Head of caudate nucleus (tissue), 42 donors: ENCODE results near the gene TDG.
"Not testable (repeated sequence)": the region's sequence is repeated elsewhere in the genome, so short reads cannot be mapped to it uniquely, and the experiment has no call there.

ENCODE experiments used
- DNase-seq, 42 donors: peaks; one replicate each; pipeline versions ENCODE4 v3.0.0 to v3.0.0-alpha.2; 2020 to 2021; ENCODE audit warnings: mixed read lengths in 7 of 42
- intact Hi-C: fragments of 100-400 bp; cut with DNase I; formaldehyde crosslinking; loops from one replicate; pipeline ENCODE4 v1.15.0; 2022

TDG gene

DNA sequence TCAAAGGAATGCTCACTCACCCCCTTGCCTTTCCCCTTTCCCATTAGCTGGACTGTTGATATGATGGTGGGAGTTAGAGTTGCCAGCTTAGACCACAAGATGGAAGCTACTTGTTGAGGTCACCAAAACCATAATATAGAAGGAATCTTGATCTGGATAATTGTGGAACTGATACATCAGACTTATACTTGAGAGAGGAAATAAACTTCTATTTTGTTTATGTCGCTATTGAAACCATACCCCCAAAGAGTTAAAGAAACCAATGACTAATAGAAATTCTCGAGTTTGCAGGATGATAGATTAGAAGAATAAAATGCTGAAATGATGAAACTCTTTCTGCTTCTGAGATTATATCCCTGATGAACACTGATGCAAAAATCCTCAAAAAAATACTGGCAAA is 37.9 kb downstream of the TDG start:
- intact Hi-C loops, result no loop called here
- no peak for DNase-seq

- no peak for DNase-seq
Measured at GRCh38 chr12:104006929-104007328, 41.3 kb downstream of the TDG start.

GRCh38 chr12:104010121-104010520 is 44.4 kb downstream of the TDG start:
- DNase-seq, result no peak
- intact Hi-C loops, result no loop called here

More at GRCh38 chr12:104006929-104007328, 41.3 kb downstream of the TDG start:
- intact Hi-C loops, result no loop called here

DNA sequence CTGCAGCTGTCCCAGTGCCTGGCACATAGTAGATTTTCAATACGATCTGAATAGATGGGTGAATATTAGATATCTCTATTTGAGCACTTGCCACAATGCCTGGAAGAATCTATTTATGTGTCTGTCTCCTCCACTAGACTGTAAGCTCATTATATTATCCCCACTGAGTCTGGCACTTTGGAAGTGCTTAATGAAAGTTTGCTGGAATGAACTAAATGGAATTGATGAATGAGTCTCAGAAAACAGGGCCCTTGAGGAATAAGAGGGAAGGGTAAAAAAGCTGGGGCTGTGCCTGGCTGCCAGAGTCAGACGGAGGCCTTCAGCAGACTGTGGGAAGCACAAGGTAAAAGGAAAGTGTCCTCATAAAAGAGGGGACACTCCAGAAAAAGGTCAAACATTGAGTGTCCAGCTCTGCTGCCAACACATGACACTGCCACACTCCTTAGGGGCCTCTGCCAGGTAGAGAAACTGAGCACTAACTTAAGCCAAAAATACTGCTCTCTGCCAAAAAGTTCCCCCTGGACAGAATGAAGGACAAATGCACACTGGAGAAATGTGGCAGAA is 45.0 kb downstream of the TDG start:
- DNase-seq, result peak in 3 of 42 donors; percentile 15 to 31 (median 19)
- intact Hi-C loops, result no loop called here

DNA sequence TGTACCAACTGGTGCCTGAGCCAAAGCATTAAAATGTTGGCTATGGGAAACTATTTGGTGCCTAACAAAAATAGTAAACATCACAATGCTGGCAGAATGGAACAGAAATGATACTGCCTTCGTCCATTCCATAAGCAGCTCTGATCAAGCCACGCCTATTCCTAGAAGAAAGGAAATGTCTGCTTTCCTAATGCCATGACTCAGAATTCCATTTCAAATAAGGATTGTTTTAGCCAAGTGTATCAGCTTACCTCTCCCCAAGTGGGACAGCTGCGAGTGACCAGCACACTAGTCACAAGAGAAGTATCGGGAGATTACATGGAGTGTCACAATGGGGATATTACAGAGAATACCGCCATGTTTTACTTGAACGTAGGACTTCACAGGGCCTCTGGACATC is 45.6 kb downstream of the TDG start:
- intact Hi-C loops, result no loop called here

GRCh38 chr12:104012331-104012730 is 46.7 kb downstream of the TDG start:
- intact Hi-C loops, result no loop called here
- no peak for DNase-seq

More for the DNA sequence above, 45.6 kb downstream of the TDG start:
- no peak for DNase-seq

DNA sequence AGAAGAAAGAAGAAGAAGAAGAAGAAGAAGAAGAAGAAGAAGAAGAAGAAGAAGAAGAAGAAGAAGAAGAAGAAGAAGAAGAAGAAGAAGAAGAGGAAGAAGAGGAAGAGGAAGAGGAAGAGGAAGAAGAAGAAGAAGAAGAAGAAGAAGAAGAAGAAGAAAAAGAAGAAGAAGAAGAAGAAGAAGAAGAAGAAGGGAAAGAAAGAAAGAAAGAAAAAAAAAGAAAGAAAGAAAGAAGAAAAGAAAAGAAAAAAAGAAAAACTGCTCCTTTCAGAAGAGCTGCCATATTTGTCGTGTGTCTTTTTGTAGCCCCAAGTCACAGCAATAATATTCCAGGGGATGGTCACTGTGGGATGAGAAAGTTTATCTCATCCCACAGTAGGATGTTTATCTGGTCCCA is 56.2 kb downstream of the TDG start:
- DNase-seq, intact Hi-C loops: not testable (repeated sequence)

DNA sequence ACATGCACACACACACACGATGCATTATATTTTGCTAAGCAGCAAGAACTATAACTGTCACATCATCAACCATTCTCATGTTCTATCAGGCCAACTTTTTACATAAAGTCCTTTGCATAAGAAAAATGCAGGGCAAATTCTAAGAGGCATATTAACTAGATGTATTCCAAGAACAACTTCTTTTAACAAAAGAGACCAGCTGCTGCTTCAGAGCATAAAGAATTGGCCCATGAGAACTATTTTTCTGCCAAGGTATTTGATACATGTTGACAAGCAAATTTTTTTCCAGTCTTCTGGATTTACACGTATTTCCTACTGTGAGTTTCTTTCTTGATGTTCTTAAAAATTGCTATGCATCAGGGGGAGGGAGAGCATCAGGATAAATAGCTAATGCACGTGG is 57.1 kb downstream of the TDG start:
- intact Hi-C loops, result no loop called here
- DNase-seq, result no peak

- no peak for DNase-seq
- intact Hi-C loops, result no loop called here
Measured at GRCh38 chr12:104023710-104024109, 58.0 kb downstream of the TDG start.

GRCh38 chr12:104024348-104024747 is 58.7 kb downstream of the TDG start:
- no peak for DNase-seq
- intact Hi-C loops, result no loop called here

DNA sequence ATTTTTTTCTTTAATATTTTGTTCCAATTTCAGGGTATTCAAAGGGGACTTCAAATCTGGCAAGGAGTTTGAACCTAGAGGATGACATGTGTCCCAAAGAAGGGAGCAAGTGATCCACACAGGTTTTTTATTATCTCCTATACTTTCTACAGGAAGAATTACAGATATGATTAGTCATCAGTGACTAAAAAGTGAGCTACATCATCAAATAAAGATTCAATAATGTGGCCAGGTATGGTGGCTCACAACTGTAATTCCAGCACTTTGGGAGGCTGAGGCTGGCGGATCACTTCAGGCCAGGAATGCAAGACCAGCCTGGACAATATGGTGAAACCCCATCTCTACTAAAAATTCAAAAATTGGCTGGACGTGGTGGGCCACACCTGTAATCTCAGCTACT is 60.1 kb downstream of the TDG start:
- no peak for DNase-seq
- intact Hi-C loops, result no loop called here

DNA sequence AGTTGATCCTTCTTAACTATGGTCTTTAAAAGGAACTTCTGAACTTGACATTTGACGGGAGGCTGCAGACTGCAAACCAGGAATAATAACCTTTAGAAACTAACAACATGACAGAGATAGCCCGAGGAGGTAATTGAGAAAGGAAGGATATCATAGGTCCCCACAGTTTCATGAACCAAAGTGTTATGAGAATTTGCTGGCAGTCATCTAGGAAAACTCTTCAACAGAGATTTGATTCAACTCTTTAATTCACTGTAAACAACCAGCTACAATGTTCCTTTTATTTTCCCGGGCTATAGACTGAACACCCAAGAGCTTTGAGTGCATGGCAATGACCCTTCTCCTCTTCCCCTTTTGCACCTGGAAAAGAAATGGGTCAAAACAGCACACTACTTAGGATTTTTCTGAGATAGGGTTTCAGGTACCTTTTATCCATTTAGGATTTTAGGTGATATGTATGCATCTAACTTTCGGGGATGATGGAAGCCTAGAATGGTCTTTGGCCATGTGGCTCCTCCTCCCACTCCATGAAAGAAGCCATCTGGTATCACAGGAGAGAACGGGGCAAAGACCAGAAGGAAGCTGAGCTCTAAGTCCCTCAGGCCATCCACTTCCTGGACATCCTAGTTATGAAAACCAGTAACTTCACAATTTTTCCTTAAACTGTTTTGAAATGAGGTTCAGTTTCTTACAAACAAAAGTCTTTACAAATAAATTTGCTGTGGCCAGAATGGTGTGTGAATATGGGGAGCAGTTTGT is 61.3 kb downstream of the TDG start:
- no peak for DNase-seq
- intact Hi-C loops, result no loop called here

DNA sequence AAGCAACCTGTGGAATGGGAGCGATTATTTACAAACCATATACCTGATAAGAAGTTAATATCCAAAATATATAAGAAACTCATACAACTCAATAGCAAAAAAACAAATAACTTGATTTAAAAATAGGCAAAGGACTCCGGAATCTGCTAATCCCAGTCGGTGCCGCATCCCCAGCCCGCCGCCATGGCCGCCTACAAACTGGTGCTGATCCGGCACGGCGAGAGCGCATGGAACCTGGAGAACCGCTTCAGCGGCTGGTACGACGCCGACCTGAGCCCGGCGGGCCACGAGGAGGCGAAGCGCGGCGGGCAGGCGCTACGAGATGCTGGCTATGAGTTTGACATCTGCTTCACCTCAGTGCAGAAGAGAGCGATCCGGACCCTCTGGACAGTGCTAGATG is 64.9 kb downstream of the TDG start:
- intact Hi-C loops, result not testable (repeated sequence)

GRCh38 chr12:104036143-104036542 is 70.5 kb downstream of the TDG start:
- DNase-seq, intact Hi-C loops: not testable (repeated sequence)

More for the DNA sequence above, 64.9 kb downstream of the TDG start:
- DNase-seq, result not testable (repeated sequence)
